Measurements from ENCODE around the gene CBLC.
"Not testable (repeated sequence)": the region's sequence is repeated elsewhere in the genome, so short reads cannot be mapped to it uniquely, and the experiment has no call there.

CBLC gene

GRCh38 chr19:44822670-44823372 lies 45.1 kb downstream of the CBLC start:
- no peak for TF ChIP-seq CTCF (IDR thresholded peaks at IDR 0.05; ENCODE audit: low read depth, low read length)
- DNase-seq (ENCODE audit: extremely low read depth, low read depth) = no peak

GRCh38 chr19:44823373-44823698 lies 45.6 kb downstream of the CBLC start:
- no peak for DNase-seq (ENCODE audit: extremely low read depth, low read depth)
- no peak for TF ChIP-seq CTCF (IDR thresholded peaks at IDR 0.05; ENCODE audit: low read depth, low read length)

GRCh38 chr19:44824761-44825160 lies 47.1 kb downstream of the CBLC start:
- TF ChIP-seq CTCF (IDR thresholded peaks at IDR 0.05; ENCODE audit: low read depth, low read length) = no peak
- DNase-seq (ENCODE audit: extremely low read depth, low read depth) = no peak

GRCh38 chr19:44832875-44833274 lies 55.2 kb downstream of the CBLC start:
- not testable (repeated sequence) for DNase-seq (ENCODE audit: extremely low read depth, low read depth)

- not testable (repeated sequence) for DNase-seq (ENCODE audit: extremely low read depth, low read depth)
Measured at GRCh38 chr19:44834399-44834798, 56.7 kb downstream of the CBLC start.

GRCh38 chr19:44839276-44839675 lies 61.6 kb downstream of the CBLC start:
- no peak for DNase-seq (ENCODE audit: extremely low read depth, low read depth)
- no peak for TF ChIP-seq CTCF (IDR thresholded peaks at IDR 0.05; ENCODE audit: low read depth, low read length)

- no peak for DNase-seq (ENCODE audit: extremely low read depth, low read depth)
- TF ChIP-seq CTCF (IDR thresholded peaks at IDR 0.05; ENCODE audit: low read depth, low read length) = no peak
Measured at GRCh38 chr19:44840811-44841210, 63.1 kb downstream of the CBLC start.

- no peak for DNase-seq (ENCODE audit: extremely low read depth, low read depth)
- TF ChIP-seq CTCF (IDR thresholded peaks at IDR 0.05; ENCODE audit: low read depth, low read length) = no peak
Measured at GRCh38 chr19:44841231-44841630, 63.5 kb downstream of the CBLC start.

Measured in AG09319 (cell line).